NCI-H2196 (cell line): ENCODE measurements around the gene NUTM2E.
"Not testable (repeated sequence)": the region's sequence is repeated elsewhere in the genome, so short reads cannot be mapped to it uniquely, and the experiment has no call there.

Experiments
- DNase-seq: peaks from one replicate; lab custom pipeline; 2025; ENCODE audit not compliant: unreplicated experiment; lab: John Stamatoyannopoulos, UW

The NUTM2E gene

DNA sequence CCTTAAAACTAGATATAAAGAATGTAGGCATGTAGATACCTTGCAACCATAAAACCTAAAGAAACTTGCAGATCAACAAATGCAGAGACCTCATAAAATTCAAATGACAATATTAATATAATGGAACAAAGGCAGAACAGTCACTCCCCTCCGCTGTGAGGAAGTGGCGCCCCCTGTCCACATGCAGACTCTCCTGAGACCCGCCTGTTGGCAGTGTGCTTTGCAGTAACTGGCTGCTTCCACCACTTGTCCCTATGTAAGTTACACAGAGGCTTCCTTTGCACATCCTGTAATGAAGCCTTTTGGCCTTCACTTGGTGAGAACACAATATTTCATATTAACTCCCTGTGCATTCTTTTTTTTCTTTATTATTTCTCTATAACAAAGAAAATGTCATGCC, 36.3 kb downstream of the NUTM2E start:
- not testable (repeated sequence) for DNase-seq

- DNase-seq: not testable (repeated sequence)
Measured at GRCh38 chr10:79866903-79867551, 40.5 kb downstream of the NUTM2E start.

DNA sequence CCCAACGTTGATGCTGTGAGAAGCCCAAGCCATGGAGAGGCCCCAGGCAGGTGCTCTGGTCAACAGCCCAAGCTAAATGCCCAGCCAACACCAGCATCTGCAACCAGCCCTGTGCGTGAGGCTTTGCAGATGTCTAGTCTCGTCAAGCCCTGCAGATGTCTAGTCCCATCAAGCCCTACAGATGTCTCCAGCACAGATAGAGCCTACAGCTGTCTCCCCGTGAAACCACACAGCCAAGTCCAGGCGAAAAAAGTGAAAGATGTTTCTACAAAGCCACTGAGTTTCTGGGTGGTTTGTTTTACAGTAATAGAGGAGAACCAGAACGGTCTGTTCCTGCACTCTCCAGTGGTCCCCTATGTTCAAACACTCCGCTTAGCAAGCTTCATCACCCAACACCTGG, 41.5 kb downstream of the NUTM2E start:
- DNase-seq: not testable (repeated sequence)

- DNase-seq: not testable (repeated sequence)
Measured at GRCh38 chr10:79869439-79870097, 43.0 kb downstream of the NUTM2E start.

GRCh38 chr10:79871729-79872128, 45.2 kb downstream of the NUTM2E start:
- not testable (repeated sequence) for DNase-seq
